Measurements from ENCODE around the gene ELF2. TPM values are rescaled to one million over a fixed set of nuclear protein-coding genes. Genes with fewer than 3 reads are reported as not detected.

Gene ELF2
- total RNA-seq, 1 experiment from 2014 or later: 42.4 TPM

GRCh38 chr4:139152249-139152648 is 24.8 kb downstream of the ELF2 start:
- Histone ChIP-seq H3K36me3 (ENCODE audit: insufficient read depth, low read length, poor library complexity, severe bottlenecking) (no peaks in the 10 kb centered on the region), H3K9me3 (ENCODE audit: low read depth, low read length, poor library complexity, severe bottlenecking) (no peaks in the 10 kb centered on the region), H3K27me3 (replicated peaks; ENCODE audit: insufficient read depth, low read depth, low read length, poor library complexity) (no peaks in the 10 kb centered on the region), H3K4me1 (ENCODE audit: insufficient read depth, low read length, poor library complexity, severe bottlenecking) (no peaks in the 10 kb centered on the region), H3K4me3 (ENCODE audit: low read depth, low read length, poor library complexity, severe bottlenecking) (no peak overlapping the region), H3K27ac (ENCODE audit: low read depth, low read length, poor library complexity, severe bottlenecking) (no peak overlapping the region)
- TF ChIP-seq, protein P1, sequence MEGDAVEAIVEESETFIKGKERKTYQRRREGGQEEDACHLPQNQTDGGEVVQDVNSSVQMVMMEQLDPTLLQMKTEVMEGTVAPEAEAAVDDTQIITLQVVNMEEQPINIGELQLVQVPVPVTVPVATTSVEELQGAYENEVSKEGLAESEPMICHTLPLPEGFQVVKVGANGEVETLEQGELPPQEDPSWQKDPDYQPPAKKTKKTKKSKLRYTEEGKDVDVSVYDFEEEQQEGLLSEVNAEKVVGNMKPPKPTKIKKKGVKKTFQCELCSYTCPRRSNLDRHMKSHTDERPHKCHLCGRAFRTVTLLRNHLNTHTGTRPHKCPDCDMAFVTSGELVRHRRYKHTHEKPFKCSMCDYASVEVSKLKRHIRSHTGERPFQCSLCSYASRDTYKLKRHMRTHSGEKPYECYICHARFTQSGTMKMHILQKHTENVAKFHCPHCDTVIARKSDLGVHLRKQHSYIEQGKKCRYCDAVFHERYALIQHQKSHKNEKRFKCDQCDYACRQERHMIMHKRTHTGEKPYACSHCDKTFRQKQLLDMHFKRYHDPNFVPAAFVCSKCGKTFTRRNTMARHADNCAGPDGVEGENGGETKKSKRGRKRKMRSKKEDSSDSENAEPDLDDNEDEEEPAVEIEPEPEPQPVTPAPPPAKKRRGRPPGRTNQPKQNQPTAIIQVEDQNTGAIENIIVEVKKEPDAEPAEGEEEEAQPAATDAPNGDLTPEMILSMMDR (conservative IDR thresholded peaks at IDR 0.05; ENCODE audit: low read depth, low read length): no peak
- no peak for TF ChIP-seq EZH2 (IDR thresholded peaks at IDR 0.05; ENCODE audit: borderline replicate concordance, low read depth, low read length, poor library complexity, severe bottlenecking)
- BruUV-seq (replicated peaks): no TSS peak
- no peak for DNase-seq (ENCODE audit: low spot score)
- POLR2A ChIA-PET (ENCODE audit: low non-redundant PET): no interaction called here
- CTCF ChIA-PET: no interaction called here
- intact Hi-C loops (cut with micrococcal nuclease; ENCODE audit: unreplicated experiment): no loop called here

- Histone ChIP-seq H3K4me3 (ENCODE audit: low read depth, low read length, poor library complexity, severe bottlenecking) (no peak overlapping the region), H3K9me3 (ENCODE audit: low read depth, low read length, poor library complexity, severe bottlenecking) (no peaks in the 10 kb centered on the region), H3K4me1 (ENCODE audit: insufficient read depth, low read length, poor library complexity, severe bottlenecking) (peaks cover 13% of the 10 kb centered on the region), H3K36me3 (ENCODE audit: insufficient read depth, low read length, poor library complexity, severe bottlenecking) (no peaks in the 10 kb centered on the region), H3K27ac (ENCODE audit: low read depth, low read length, poor library complexity, severe bottlenecking) (no peak overlapping the region), H3K27me3 (replicated peaks; ENCODE audit: insufficient read depth, low read depth, low read length, poor library complexity) (no peaks in the 10 kb centered on the region)
- intact Hi-C loops (cut with micrococcal nuclease; ENCODE audit: unreplicated experiment): no loop called here
- ChIA-PET POLR2A (ENCODE audit: low non-redundant PET) (no interaction called here), CTCF (no interaction called here)
- TF ChIP-seq, protein P1 (conservative IDR thresholded peaks at IDR 0.05; ENCODE audit: low read depth, low read length): no peak
- TF ChIP-seq EZH2 (IDR thresholded peaks at IDR 0.05; ENCODE audit: borderline replicate concordance, low read depth, low read length, poor library complexity, severe bottlenecking): no peak
- no peak for DNase-seq (ENCODE audit: low spot score)
- no TSS peak for BruUV-seq (replicated peaks)
Measured at GRCh38 chr4:139146926-139147629, 29.9 kb downstream of the ELF2 start.

- Histone ChIP-seq H3K36me3 (ENCODE audit: insufficient read depth, low read length, poor library complexity, severe bottlenecking) (no peaks in the 10 kb centered on the region), H3K4me3 (ENCODE audit: low read depth, low read length, poor library complexity, severe bottlenecking) (no peak overlapping the region), H3K4me1 (ENCODE audit: insufficient read depth, low read length, poor library complexity, severe bottlenecking) (peaks cover 13% of the 10 kb centered on the region), H3K27me3 (replicated peaks; ENCODE audit: insufficient read depth, low read depth, low read length, poor library complexity) (no peaks in the 10 kb centered on the region), H3K9me3 (ENCODE audit: low read depth, low read length, poor library complexity, severe bottlenecking) (no peaks in the 10 kb centered on the region), H3K27ac (ENCODE audit: low read depth, low read length, poor library complexity, severe bottlenecking) (no peak overlapping the region)
- DNase-seq (ENCODE audit: low spot score): no peak
- intact Hi-C loops (cut with micrococcal nuclease; ENCODE audit: unreplicated experiment): no loop called here
- TF ChIP-seq, protein P1 (conservative IDR thresholded peaks at IDR 0.05; ENCODE audit: low read depth, low read length): no peak
- no peak for TF ChIP-seq EZH2 (IDR thresholded peaks at IDR 0.05; ENCODE audit: borderline replicate concordance, low read depth, low read length, poor library complexity, severe bottlenecking)
- ChIA-PET CTCF (no interaction called here), POLR2A (ENCODE audit: low non-redundant PET) (no interaction called here)
- BruUV-seq (replicated peaks): no TSS peak
Measured at GRCh38 chr4:139145552-139145932, 31.5 kb downstream of the ELF2 start.
